Trophoblast cell (in vitro differentiated cells and primary cell): ENCODE data around the gene CDK6.
A peak's percentile ranks its signal among the peaks of the same experiment; 100 is the strongest.

Experiments
- DNase-seq, 2 donors: peaks; one replicate each; pipeline ENCODE4 v3.0.0-alpha.2; 2016
- H2AFZ ChIP-seq: 2 replicates; pipeline ENCODE4 v1.6.1; 2013; ENCODE audit warnings: low read length, moderate library complexity, mild to moderate bottlenecking; ENCODE audit not compliant: insufficient read depth, poor library complexity
- H2AK5ac ChIP-seq: 2 replicates; pipeline ENCODE4 v1.6.1; 2013; ENCODE audit warnings: mild to moderate bottlenecking, low read length
- H2BK120ac ChIP-seq: 2 replicates; pipeline ENCODE4 v1.6.1; 2013; ENCODE audit warnings: low read length, mild to moderate bottlenecking, moderate library complexity; ENCODE audit not compliant: insufficient read depth, poor library complexity
- H2BK12ac ChIP-seq: 2 replicates; pipeline ENCODE4 v1.6.1; 2013; ENCODE audit warnings: mild to moderate bottlenecking, low read length, moderate library complexity
- H2BK5ac ChIP-seq: 2 replicates; pipeline ENCODE4 v1.6.1; 2013; ENCODE audit warnings: low read length, low read depth, moderate library complexity, mild to moderate bottlenecking; ENCODE audit not compliant: poor library complexity
- H3K14ac ChIP-seq: 2 replicates; pipeline ENCODE4 v1.6.1; 2013; ENCODE audit warnings: mild to moderate bottlenecking, low read length
- H3K18ac ChIP-seq: 2 replicates; pipeline ENCODE4 v1.6.1; 2013; ENCODE audit warnings: mild to moderate bottlenecking, low read length
- H3K23ac ChIP-seq: 2 replicates; pipeline ENCODE4 v1.6.1; 2013; ENCODE audit warnings: low read length
- H3K27ac ChIP-seq: 2 replicates; pipeline ENCODE4 v1.5.1; 2013; ENCODE audit warnings: low read depth, mild to moderate bottlenecking, inconsistent platforms, low read length, moderate library complexity
- H3K27me3 ChIP-seq: 2 replicates; pipeline ENCODE4 v1.6.1; 2013; ENCODE audit warnings: inconsistent platforms, mild to moderate bottlenecking, low read length, moderate library complexity; ENCODE audit not compliant: insufficient read depth
- H3K36me3 ChIP-seq, 2 experiments: 1 replicate in 1 of 2; 2 replicates in 1 of 2; pipeline ENCODE4 v1.6.1; 2013; ENCODE audit warnings: low read length in 2 of 2, mild to moderate bottlenecking in 2 of 2, moderate library complexity in 1 of 2; ENCODE audit not compliant: insufficient read depth in 2 of 2, control insufficient read depth in 1 of 2
- H3K4ac ChIP-seq: 2 replicates; pipeline ENCODE4 v1.6.1; 2013; ENCODE audit warnings: low read depth, mild to moderate bottlenecking, low read length, moderate library complexity
- H3K4me1 ChIP-seq, 2 experiments: 1 replicate in 1 of 2; 2 replicates in 1 of 2; pipeline ENCODE4 v1.6.1; 2013; ENCODE audit warnings: low read length in 2 of 2, mild to moderate bottlenecking in 2 of 2, moderate library complexity in 1 of 2; ENCODE audit not compliant: insufficient read depth in 2 of 2, control insufficient read depth in 1 of 2
- H3K4me2 ChIP-seq: 2 replicates; pipeline ENCODE4 v1.6.1; 2013; ENCODE audit warnings: inconsistent platforms, mild to moderate bottlenecking, low read length, moderate library complexity
- H3K4me3 ChIP-seq: 2 replicates; pipeline ENCODE4 v1.5.1; 2013; ENCODE audit warnings: mild to moderate bottlenecking, low read depth, low read length, inconsistent platforms
- H3K79me1 ChIP-seq: one replicate; pipeline ENCODE4 v1.6.1; 2013; ENCODE audit warnings: low read length
- H3K79me2 ChIP-seq: 2 replicates; pipeline ENCODE4 v1.6.1; 2013; ENCODE audit warnings: low read length, mild to moderate bottlenecking; ENCODE audit not compliant: control insufficient read depth, insufficient read depth, poor library complexity
- H3K9ac ChIP-seq: 2 replicates; pipeline ENCODE4 v1.6.1; 2013; ENCODE audit warnings: mild to moderate bottlenecking, low read length
- H3K9me3 ChIP-seq: 2 replicates; pipeline ENCODE4 v1.6.1; 2013; ENCODE audit warnings: low read depth, mild to moderate bottlenecking, control low read depth, inconsistent platforms, low read length; ENCODE audit not compliant: insufficient read depth
- H4K12ac ChIP-seq: 2 replicates; pipeline ENCODE4 v1.6.1; 2013; ENCODE audit warnings: low read depth, mild to moderate bottlenecking, low read length, moderate library complexity
- H4K8ac ChIP-seq: 2 replicates; pipeline ENCODE4 v1.6.1; 2013; ENCODE audit warnings: low read depth, mild to moderate bottlenecking, low read length, moderate library complexity
- H4K91ac ChIP-seq: one replicate; pipeline ENCODE4 v1.6.1; 2013; ENCODE audit warnings: low read depth, mild to moderate bottlenecking, low read length, moderate library complexity
- WGBS: extraction: QIAGEN DNeasy Blood & Tissue Kit; methylation state at CpG from one replicate; pipeline ENCODE4 v1.1.7; 2013; ENCODE audit warnings: missing lambda C conversion rate; ENCODE audit not compliant: insufficient read length, insufficient coverage; ENCODE audit errors: extremely low coverage; 5-methylcytosine and 5-hydroxymethylcytosine counted together

The CDK6 gene

DNA sequence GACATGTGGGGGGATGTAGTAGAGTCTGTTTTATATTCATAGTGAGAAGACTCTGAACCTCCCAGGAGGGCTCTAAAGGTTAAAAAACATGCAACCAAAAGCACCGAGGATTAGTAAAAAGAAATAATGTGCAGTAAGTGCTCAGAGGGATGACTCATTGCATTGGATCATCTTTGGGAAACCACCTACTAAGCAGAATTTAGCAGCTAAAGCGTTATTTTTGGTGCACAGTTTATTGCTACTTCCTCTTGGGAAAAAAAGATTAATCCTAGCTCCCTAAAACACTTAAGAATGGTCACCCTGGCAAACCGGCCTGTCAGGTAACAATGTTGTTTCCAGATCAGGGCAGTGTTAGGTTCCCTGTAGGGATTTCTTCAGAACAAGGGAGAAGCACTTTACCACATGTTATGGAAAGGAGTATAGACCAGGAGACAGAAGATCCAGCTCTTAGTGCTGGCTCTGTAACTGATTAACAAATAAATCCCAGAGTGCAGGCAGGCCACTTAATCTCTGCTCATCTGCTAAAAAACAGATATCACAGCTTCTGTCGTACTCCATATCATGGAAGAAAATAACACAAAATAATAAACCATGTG, 201.4 kb downstream of the CDK6 start:
- Histone ChIP-seq H2AK5ac (no peak overlapping the region), H3K79me2 (no peaks in the 10 kb centered on the region), H2BK5ac (no peak overlapping the region), H4K91ac (no peak overlapping the region), H3K4me2 (no peak overlapping the region), H4K8ac (no peak overlapping the region), H3K18ac (no peak overlapping the region), H4K12ac (no peak overlapping the region), H3K14ac (no peak overlapping the region), H3K79me1 (no peaks in the 10 kb centered on the region), H3K27ac (peak overlapping the region; percentile 60), H3K4me1 (peaks cover 0 to 10% of the 10 kb centered on the region in 2 experiments), H3K4me3 (no peak overlapping the region), H3K9me3 (no peaks in the 10 kb centered on the region), H2AFZ (no peak overlapping the region), H3K23ac (no peak overlapping the region), H3K27me3 (no peaks in the 10 kb centered on the region), H3K9ac (no peak overlapping the region), H2BK12ac (no peak overlapping the region), H3K36me3 (peaks cover 0 to 1% of the 10 kb centered on the region in 2 experiments), H3K4ac (no peak overlapping the region), H2BK120ac (no peak overlapping the region)
- no CpG with 5 or more reads among the region's 4 CpGs for WGBS
- DNase-seq: peak in 1 of 2 donors; percentile 55

DNA sequence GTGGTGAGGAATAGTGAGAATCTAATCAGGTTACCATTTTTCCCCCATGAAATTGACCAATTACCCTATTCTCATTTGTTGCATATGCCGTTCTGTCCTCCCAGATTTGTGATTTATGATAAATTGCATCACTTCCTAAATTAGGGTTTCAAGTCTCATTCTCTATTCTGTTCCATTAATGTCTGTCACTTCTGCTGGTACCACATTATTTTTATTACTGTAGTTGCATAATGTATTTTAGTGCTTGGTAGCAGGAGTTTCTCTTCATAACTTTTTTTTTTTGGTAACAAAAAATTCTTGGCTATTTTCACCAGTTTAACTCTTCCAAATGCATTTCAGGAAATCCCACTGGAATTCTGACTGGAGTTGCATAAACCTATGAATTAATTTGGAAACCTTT, 202.2 kb downstream of the CDK6 start:
- Histone ChIP-seq H4K12ac (no peak overlapping the region), H2AFZ (no peak overlapping the region), H2AK5ac (no peak overlapping the region), H3K18ac (no peak overlapping the region), H3K14ac (no peak overlapping the region), H3K9ac (no peak overlapping the region), H3K27ac (no peak overlapping the region), H3K23ac (no peak overlapping the region), H3K9me3 (no peaks in the 10 kb centered on the region), H3K4ac (no peak overlapping the region), H3K4me3 (no peak overlapping the region), H4K91ac (no peak overlapping the region), H3K27me3 (no peaks in the 10 kb centered on the region), H4K8ac (no peak overlapping the region), H3K4me1 (peaks cover 0 to 10% of the 10 kb centered on the region in 2 experiments), H3K79me2 (no peaks in the 10 kb centered on the region), H3K4me2 (no peak overlapping the region), H2BK120ac (no peak overlapping the region), H2BK12ac (no peak overlapping the region), H3K79me1 (no peaks in the 10 kb centered on the region), H3K36me3 (no peaks in the 10 kb centered on the region), H2BK5ac (no peak overlapping the region)
- WGBS: no CpG with 5 or more reads among the region's 1 CpG
- DNase-seq: peak in 1 of 2 donors; percentile 8

DNA sequence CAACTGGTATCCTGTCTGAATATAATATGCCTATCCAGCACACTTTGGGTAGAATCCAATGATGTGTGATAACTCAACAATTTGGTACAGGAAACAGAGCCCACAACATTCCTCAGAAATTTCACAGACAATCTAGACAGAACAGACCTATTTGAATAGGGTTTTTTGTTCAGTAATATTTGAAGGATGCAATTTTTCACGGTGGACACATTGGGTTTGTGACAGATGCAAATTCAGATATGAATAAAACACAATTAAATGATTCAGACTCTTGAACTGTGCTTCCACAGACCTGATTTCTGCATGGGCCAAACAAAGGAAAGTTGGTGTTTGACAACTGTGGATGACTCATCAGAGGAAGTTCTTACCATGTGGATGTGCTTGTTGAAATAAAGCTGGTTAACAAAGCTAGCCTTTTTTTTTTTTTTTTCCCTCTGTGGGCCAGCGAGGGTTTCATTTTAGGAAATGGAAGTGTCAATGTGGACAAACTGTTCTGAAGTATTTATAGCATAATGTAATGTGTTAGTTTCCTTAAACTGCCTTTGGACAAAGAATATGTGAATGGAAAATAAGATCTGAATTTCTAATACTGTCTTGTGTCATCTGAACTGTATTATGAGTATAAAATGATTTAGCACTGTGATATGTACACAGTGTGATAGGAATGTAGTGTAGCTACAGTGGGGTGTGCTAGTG, 203.0 kb downstream of the CDK6 start:
- Histone ChIP-seq H3K4me2 (no peak overlapping the region), H3K4me1 (peaks cover 0 to 10% of the 10 kb centered on the region in 2 experiments), H3K36me3 (no peaks in the 10 kb centered on the region), H3K79me2 (no peaks in the 10 kb centered on the region), H4K12ac (no peak overlapping the region), H4K91ac (no peak overlapping the region), H3K79me1 (no peaks in the 10 kb centered on the region), H3K9me3 (no peaks in the 10 kb centered on the region), H2AFZ (no peak overlapping the region), H3K18ac (no peak overlapping the region), H3K14ac (no peak overlapping the region), H3K27me3 (no peaks in the 10 kb centered on the region), H3K9ac (no peak overlapping the region), H4K8ac (no peak overlapping the region), H2AK5ac (no peak overlapping the region), H3K23ac (no peak overlapping the region), H3K27ac (no peak overlapping the region), H3K4me3 (no peak overlapping the region), H2BK12ac (no peak overlapping the region), H2BK5ac (no peak overlapping the region), H3K4ac (no peak overlapping the region), H2BK120ac (no peak overlapping the region)
- WGBS: no CpG with 5 or more reads among the region's 2 CpGs
- peak in 1 of 2 donors; percentile 49 for DNase-seq

DNA sequence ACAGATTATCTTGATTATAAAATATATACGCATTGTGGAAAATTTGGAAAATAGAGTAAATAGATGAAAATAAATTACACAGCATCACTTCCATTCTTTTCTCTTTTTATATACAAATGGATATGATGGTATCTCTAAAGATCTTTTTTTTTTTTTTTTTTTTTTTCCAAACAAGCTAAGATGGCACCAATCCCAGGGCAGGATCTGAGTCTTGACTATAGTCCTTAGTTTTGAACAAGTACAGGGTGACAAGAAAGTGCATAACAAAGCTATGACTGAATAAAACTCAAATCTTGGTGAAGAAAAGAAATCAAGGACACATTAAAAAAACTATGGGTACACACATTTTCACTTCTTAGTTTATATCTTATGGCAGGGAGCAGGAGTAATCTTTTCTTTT, 203.6 kb downstream of the CDK6 start:
- Histone ChIP-seq H3K4me2 (no peak overlapping the region), H4K12ac (no peak overlapping the region), H2BK120ac (no peak overlapping the region), H3K79me1 (no peaks in the 10 kb centered on the region), H3K79me2 (no peaks in the 10 kb centered on the region), H3K27ac (no peak overlapping the region), H3K14ac (no peak overlapping the region), H4K8ac (no peak overlapping the region), H3K23ac (no peak overlapping the region), H2AFZ (no peak overlapping the region), H3K18ac (no peak overlapping the region), H4K91ac (no peak overlapping the region), H3K9ac (no peak overlapping the region), H3K4me1 (peaks cover 0 to 10% of the 10 kb centered on the region in 2 experiments), H3K27me3 (no peaks in the 10 kb centered on the region), H3K36me3 (no peaks in the 10 kb centered on the region), H2BK5ac (no peak overlapping the region), H2BK12ac (no peak overlapping the region), H3K9me3 (no peaks in the 10 kb centered on the region), H3K4me3 (no peak overlapping the region), H3K4ac (no peak overlapping the region), H2AK5ac (no peak overlapping the region)
- no peak for DNase-seq
- no CpG with 5 or more reads among the region's 1 CpG for WGBS
